Measurements from ENCODE around the gene SMPD2.
A peak's percentile ranks its signal among the peaks of the same experiment; 100 is the strongest.

SMPD2 gene

GRCh38 chr6:109440331-109441068, at the start of gene SMPD2, which contains the start of gene PPIL6:
Gene SMPD2 (plus strand): TSS chr6:109440724. CDS start chr6:109441122, 398 bp downstream.
Gene PPIL6 (minus strand): TSS chr6:109440628. CDS start chr6:109440590, 38 bp downstream.
- peak; percentile 83 for DNase-seq

GRCh38 chr6:109393157-109393885, 47.2 kb upstream of the SMPD2 start:
- DNase-seq: no peak

GRCh38 chr6:109393886-109394281, 46.6 kb upstream of the SMPD2 start:
- no peak for DNase-seq

GRCh38 chr6:109396046-109396718, 44.3 kb upstream of the SMPD2 start:
- DNase-seq: no peak

GRCh38 chr6:109397020-109397419, 43.5 kb upstream of the SMPD2 start:
- DNase-seq: no peak

- DNase-seq: no peak
Observed at GRCh38 chr6:109406196-109406595, 34.3 kb upstream of the SMPD2 start.

GRCh38 chr6:109411034-109411433, 29.5 kb upstream of the SMPD2 start:
- no peak for DNase-seq

GRCh38 chr6:109417646-109418045, 22.9 kb upstream of the SMPD2 start:
- no peak for DNase-seq

GRCh38 chr6:109420751-109421150, 19.8 kb upstream of the SMPD2 start:
- DNase-seq: no peak

- DNase-seq: no peak
Observed at GRCh38 chr6:109421184-109421583, 19.3 kb upstream of the SMPD2 start.

- DNase-seq: no peak
Observed at GRCh38 chr6:109424946-109425345, 15.6 kb upstream of the SMPD2 start.

GRCh38 chr6:109428889-109429477, 11.5 kb upstream of the SMPD2 start:
- DNase-seq: no peak

GRCh38 chr6:109429496-109429895, 11.0 kb upstream of the SMPD2 start:
- DNase-seq: no peak

- no peak for DNase-seq
Observed at GRCh38 chr6:109434456-109434855, 6.1 kb upstream of the SMPD2 start.

- DNase-seq: no peak
Observed at GRCh38 chr6:109436041-109436440, 4.5 kb upstream of the SMPD2 start.

- peak; percentile 62 for DNase-seq
Observed at GRCh38 chr6:109441069-109441816, 719 bp downstream of the SMPD2 start.

- DNase-seq: no peak
Observed at GRCh38 chr6:109442393-109442924, 1.9 kb downstream of the SMPD2 start.

- DNase-seq: no peak
Observed at GRCh38 chr6:109443425-109443950, 3.0 kb downstream of the SMPD2 start.

- no peak for DNase-seq
Observed at GRCh38 chr6:109445382-109445781, 4.9 kb downstream of the SMPD2 start.

GRCh38 chr6:109446072-109446471, 5.5 kb downstream of the SMPD2 start:
- no peak for DNase-seq

GRCh38 chr6:109446541-109446940, 6.0 kb downstream of the SMPD2 start:
- DNase-seq: no peak

GRCh38 chr6:109447087-109447486, 6.6 kb downstream of the SMPD2 start:
- no peak for DNase-seq
